EL (cell line): ENCODE results near the gene HIC2.
"Not testable (repeated sequence)": the region's sequence is repeated elsewhere in the genome, so short reads cannot be mapped to it uniquely, and the experiment has no call there.

ENCODE experiments used
- DNase-seq: peaks from one replicate; pipeline ENCODE4 v3.0.0-alpha.2; 2016

The HIC2 gene

GRCh38 chr22:21498489-21498888 is 81.3 kb downstream of the HIC2 start:
- DNase-seq, result not testable (repeated sequence)

GRCh38 chr22:21499623-21500506 is 82.7 kb downstream of the HIC2 start:
- DNase-seq, result not testable (repeated sequence)
